Activated CD8-positive, alpha-beta memory T cell treated with anti-CD3 and anti-CD28 coated beads for 48 hours (primary cell): Measurements from ENCODE around the gene LRRC71.

Experiments used
- DNase-seq, 3 experiments: peaks; one replicate each; pipeline ENCODE4 v3.0.0-alpha.2; 2020; ENCODE audit warnings: low read depth in 2 of 3, low spot score in 2 of 3

Gene LRRC71

GRCh38 chr1:156945881-156946661 is 25.6 kb downstream of the LRRC71 start:
- DNase-seq: no peak

- no peak for DNase-seq
These were observed 26.7 kb downstream of the LRRC71 start for GRCh38 chr1:156947127-156947526.

- DNase-seq: no peak
These were observed 27.5 kb downstream of the LRRC71 start for GRCh38 chr1:156947818-156948525.

DNA sequence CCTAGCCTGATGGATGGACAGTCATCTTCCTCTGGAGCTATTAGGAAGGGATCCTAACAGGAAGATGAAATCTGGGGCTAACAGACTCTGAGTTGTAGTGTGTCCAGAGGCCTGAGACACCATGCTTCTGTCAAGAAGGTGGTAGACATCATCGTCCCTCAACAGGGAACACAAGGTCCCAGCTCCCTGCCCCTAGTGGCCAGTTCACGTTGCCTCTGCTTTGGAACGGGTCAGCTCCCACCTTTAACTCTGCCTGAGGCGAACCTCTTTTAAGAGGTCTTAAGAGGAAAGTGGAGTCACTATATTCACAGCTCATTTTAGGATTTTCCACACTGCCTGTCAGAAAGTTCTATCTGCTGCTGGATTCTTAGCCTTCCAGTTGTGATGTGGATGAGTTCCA is 28.3 kb downstream of the LRRC71 start:
- DNase-seq: no peak

GRCh38 chr1:156949127-156949526 is 28.7 kb downstream of the LRRC71 start:
- no peak for DNase-seq

DNA sequence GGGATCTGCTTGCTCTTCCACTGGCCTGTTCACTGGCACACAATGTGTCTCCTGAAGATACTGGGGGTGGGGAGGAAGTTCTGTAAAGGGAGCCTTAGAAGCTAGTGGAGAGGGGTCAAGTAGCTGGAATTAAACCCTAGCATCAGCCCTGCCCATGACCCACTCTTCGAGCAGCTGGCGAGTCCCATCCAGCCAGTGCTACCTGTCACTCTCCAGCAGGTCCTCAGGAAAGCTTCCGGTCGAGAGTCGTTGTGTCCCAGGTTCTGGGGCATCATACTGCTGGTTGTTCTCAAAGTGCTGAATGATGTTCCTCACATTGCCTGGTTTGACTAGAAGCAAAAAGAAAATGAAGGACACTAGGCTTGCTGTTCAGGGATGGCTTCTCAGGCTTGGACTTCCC is 30.9 kb downstream of the LRRC71 start:
- no peak for DNase-seq

- DNase-seq: no peak
These were observed 33.1 kb downstream of the LRRC71 start for GRCh38 chr1:156953571-156953970.

- no peak for DNase-seq
These were observed 35.9 kb downstream of the LRRC71 start for GRCh38 chr1:156956333-156956732.

- no peak for DNase-seq
These were observed 37.2 kb downstream of the LRRC71 start for GRCh38 chr1:156957634-156958033.

DNA sequence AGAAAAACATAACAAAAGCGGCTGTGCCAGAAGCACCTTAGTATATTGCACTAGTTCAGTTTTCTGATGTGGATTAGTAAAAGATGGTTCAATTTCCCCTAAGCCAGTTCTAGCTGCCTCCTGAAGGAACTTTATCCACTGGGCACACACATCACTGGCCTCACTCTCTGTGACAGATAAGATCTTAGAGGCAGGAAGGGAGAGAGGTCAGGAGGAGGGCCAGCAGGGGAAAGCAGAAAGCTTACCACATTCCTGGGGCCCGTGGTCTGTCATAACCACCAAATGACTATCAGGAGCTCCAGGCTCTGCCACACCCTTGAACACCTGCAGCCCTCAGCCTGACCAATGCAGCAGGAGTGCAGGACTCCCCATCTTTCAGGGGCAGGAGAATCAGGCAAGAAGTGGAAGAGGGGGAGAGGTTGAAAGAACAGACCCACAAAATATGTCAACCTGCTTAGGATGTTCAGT is 37.8 kb downstream of the LRRC71 start:
- DNase-seq: no peak

DNA sequence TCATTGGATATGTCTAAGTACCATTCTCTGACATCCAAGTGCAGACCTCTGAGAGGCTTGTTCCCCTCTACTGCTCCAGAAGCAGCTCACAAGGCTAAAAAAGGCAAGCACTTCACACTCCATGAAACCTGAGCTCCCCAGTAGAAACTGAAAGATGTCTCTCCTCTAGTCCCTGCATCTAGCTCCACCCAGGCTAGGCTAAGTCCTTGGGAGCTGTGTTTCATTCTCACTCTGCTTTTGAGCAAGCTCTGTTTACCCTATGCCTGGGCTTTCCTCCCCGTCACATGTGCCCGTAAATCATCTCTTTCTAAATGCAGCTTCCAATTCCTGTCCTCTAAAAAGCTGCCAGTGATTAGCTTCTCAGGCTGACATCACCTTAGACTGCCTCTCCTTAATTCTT is 39.0 kb downstream of the LRRC71 start:
- no peak for DNase-seq

DNA sequence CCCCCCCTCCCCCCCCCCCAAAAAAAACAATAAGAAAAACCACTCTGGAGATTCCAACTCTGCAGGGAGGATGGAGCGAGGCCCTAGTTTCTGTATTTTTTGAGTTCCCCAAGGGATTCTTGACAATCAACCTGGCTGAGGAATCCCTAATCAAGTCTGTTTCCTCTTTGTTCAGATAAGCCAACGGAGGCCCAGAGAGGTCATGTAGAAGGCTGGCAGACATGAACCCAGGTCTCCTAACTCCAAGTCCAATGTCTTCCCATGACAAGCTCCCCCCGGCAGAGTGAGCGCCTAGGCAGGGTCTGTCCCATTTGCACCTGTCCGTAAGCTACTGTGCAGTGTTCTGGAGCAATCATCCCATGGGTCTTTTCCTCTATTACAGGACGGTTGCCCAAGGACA is 39.5 kb downstream of the LRRC71 start:
- DNase-seq: no peak

DNA sequence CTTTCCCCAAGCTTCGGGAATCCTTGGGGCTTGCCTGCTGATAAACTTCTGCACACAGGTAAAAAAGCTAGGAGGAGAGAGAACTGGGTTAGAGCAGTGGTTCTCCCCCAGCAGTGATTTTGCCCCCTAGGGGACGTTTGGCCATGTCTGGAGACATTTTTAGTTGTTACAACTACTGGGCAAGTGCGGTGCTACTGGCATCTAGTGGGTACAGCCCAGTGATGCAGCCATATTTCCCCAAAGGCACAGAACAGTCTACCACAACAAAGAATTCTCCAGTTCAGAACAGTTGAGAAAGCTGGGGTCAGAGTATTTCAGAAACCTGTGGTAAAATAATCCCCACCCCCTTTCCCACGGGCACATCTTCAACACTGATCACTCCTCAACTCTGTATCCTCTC is 41.3 kb downstream of the LRRC71 start:
- no peak for DNase-seq

DNA sequence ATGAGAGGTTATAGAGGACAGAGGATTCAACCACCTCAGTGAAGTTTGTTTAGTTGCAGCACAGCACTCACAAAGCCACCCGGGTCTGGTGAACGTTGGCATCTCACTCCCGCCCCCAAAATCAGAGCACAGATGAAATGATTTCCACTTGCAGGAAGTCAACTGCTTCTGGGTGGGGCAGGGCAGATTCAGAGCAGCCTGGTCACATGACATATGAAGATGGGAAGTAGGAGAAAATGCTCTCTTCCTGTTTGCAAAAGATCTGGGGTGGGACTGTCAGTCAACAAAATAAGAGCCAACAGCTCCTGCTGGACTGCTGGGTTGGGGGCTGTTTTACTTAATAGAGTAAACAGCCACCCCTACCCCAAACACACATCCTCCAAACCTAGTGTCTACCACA is 43.2 kb downstream of the LRRC71 start:
- DNase-seq: no peak

DNA sequence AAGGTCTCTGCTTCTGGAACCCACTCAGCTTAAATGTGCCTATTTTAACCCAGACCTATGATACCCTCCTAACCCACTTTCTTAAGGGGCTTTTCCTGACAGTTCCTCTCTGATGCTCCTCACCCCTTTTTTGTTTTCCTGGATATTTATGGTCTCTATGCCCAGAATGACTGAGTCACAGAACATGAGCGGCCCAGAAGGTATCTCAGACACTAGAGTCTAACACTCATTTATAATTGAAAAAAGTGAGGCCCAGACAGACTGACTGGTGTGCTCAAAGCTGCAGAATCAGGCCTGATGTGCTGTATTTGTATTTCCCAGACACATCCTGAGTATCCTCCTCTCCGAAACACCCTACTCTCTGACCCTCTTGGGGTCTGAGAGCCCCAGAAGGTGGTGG is 44.0 kb downstream of the LRRC71 start:
- no peak for DNase-seq

DNA sequence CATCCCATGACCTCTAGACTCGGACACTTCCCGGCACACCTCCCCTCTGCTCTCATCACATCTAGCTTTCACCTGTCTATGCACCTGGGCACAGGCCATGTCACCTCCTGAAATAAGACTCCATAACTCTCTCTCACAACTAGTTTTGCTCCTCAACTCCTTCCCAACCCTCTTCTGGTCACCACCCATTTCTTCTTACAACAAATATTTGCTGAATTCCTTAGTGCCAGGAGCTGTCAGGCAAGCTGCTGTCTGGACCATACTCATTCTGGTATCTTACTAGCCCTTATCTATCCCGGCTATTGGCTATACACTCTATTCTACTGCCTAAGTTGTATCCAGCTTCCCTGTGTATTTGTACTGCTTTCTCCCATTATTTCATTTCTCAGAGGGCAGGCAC is 49.1 kb downstream of the LRRC71 start:
- no peak for DNase-seq

- no peak for DNase-seq
These were observed 49.6 kb downstream of the LRRC71 start for GRCh38 chr1:156970017-156970416.

GRCh38 chr1:156973417-156973816 is 53.0 kb downstream of the LRRC71 start:
- DNase-seq: no peak

GRCh38 chr1:156975084-156975483 is 54.7 kb downstream of the LRRC71 start:
- DNase-seq: no peak

- DNase-seq: no peak
These were observed 60.1 kb downstream of the LRRC71 start for GRCh38 chr1:156980551-156980950.
